Endothelial cell (in vitro differentiated cells): ENCODE measurements around the gene DHX34. TPM values are rescaled to one million over a fixed set of nuclear protein-coding genes. Genes with fewer than 3 reads are reported as not detected.

Experiments
- DNase-seq: peaks from one replicate; pipeline ENCODE4 v3.0.0; 2021; ENCODE audit warnings: low spot score
- H3K27ac Mint-ChIP-seq: one replicate; pipeline ENCODE4 v1.8.0; 2021; ENCODE audit warnings: mixed read lengths, inconsistent platforms; ENCODE audit not compliant: unreplicated experiment
- H3K27me3 Mint-ChIP-seq: one replicate; pipeline ENCODE4 v1.8.0; 2021; ENCODE audit warnings: mild to moderate bottlenecking, moderate library complexity, mixed read lengths, inconsistent platforms; ENCODE audit not compliant: unreplicated experiment
- H3K36me3 Mint-ChIP-seq: one replicate; pipeline ENCODE4 v1.8.0; 2021; ENCODE audit warnings: mild to moderate bottlenecking, low read depth, mixed read lengths, inconsistent platforms; ENCODE audit not compliant: unreplicated experiment
- H3K4me1 Mint-ChIP-seq: one replicate; pipeline ENCODE4 v1.8.0; 2021; ENCODE audit warnings: mild to moderate bottlenecking, mixed read lengths, inconsistent platforms; ENCODE audit not compliant: unreplicated experiment
- H3K4me3 Mint-ChIP-seq: one replicate; pipeline ENCODE4 v1.8.0; 2021; ENCODE audit warnings: mild to moderate bottlenecking, mixed read lengths, inconsistent platforms; ENCODE audit not compliant: unreplicated experiment
- H3K9me3 Mint-ChIP-seq: one replicate; pipeline ENCODE4 v1.8.0; 2021; ENCODE audit warnings: mixed read lengths, inconsistent platforms; ENCODE audit not compliant: unreplicated experiment
- CTCF ChIP-seq: fragments of 200-600 bp; sonication (generic); IDR thresholded peaks from one replicate; pipeline ENCODE4 v1.5.0; 2021; ENCODE audit warnings: antibody characterized with exemption; ENCODE audit not compliant: unreplicated experiment
- total RNA-seq: library from RNA; stranded (reverse); fragmentation: NEBNext Ultra II Directional; extraction: Animal tissue kit (Norgen Biotek cat#: 25700); gene quantifications from one replicate; pipeline ENCODE4 v1.2.1, GENCODE V29; 2021; ENCODE audit not compliant: unreplicated experiment

The DHX34 gene
- total RNA-seq, 1 donor from 2014 or later: 19.4 TPM

GRCh38 chr19:47312366-47313006 lies 36.6 kb upstream of the DHX34 start:
- no peaks in the 10 kb centered on the region for H3K36me3 Mint-ChIP-seq
- no peak overlapping the region for H3K27ac Mint-ChIP-seq
- DNase-seq: no peak
- H3K27me3 Mint-ChIP-seq: peaks cover 3% of the 10 kb centered on the region
- H3K4me3 Mint-ChIP-seq: no peak overlapping the region
- no peaks in the 10 kb centered on the region for H3K4me1 Mint-ChIP-seq
- H3K9me3 Mint-ChIP-seq: no peaks in the 10 kb centered on the region
- TF ChIP-seq CTCF: no peak

- no peak overlapping the region for H3K4me3 Mint-ChIP-seq
- TF ChIP-seq CTCF: no peak
- peaks cover 3% of the 10 kb centered on the region for H3K27me3 Mint-ChIP-seq
- H3K9me3 Mint-ChIP-seq: no peaks in the 10 kb centered on the region
- DNase-seq: no peak
- H3K36me3 Mint-ChIP-seq: no peaks in the 10 kb centered on the region
- no peak overlapping the region for H3K27ac Mint-ChIP-seq
- H3K4me1 Mint-ChIP-seq: no peaks in the 10 kb centered on the region
These were observed 35.3 kb upstream of the DHX34 start for GRCh38 chr19:47313754-47314295.

- Mint-ChIP-seq H3K9me3 (no peaks in the 10 kb centered on the region), H3K27me3 (peaks cover 4% of the 10 kb centered on the region), H3K4me1 (no peaks in the 10 kb centered on the region), H3K36me3 (no peaks in the 10 kb centered on the region), H3K4me3 (no peak overlapping the region), H3K27ac (no peak overlapping the region)
- DNase-seq: no peak
- no peak for TF ChIP-seq CTCF
These were observed 33.8 kb upstream of the DHX34 start for GRCh38 chr19:47315125-47315821.

GRCh38 chr19:47316513-47316912 lies 32.6 kb upstream of the DHX34 start:
- Mint-ChIP-seq H3K27ac (no peak overlapping the region), H3K4me1 (no peaks in the 10 kb centered on the region), H3K36me3 (peaks cover 6% of the 10 kb centered on the region), H3K9me3 (no peaks in the 10 kb centered on the region), H3K27me3 (peaks cover 8% of the 10 kb centered on the region), H3K4me3 (no peak overlapping the region)
- TF ChIP-seq CTCF: no peak
- DNase-seq: no peak
